ENCODE measurements around the gene ITPR3.

The ITPR3 gene

GRCh38 chr6:33716379-33716778, 95.3 kb downstream of the ITPR3 start:
- DNase-seq (ENCODE audit: low spot score) = no peak
- Histone ChIP-seq H3K4me3 (no peak overlapping the region), H3K27ac (no peak overlapping the region)
- no peak for TF ChIP-seq CTCF (IDR thresholded peaks at IDR 0.05)

GRCh38 chr6:33716890-33717632, 95.9 kb downstream of the ITPR3 start:
- no peak for DNase-seq (ENCODE audit: low spot score)
- no peak for TF ChIP-seq CTCF (IDR thresholded peaks at IDR 0.05)
- Histone ChIP-seq H3K27ac (peak overlapping the region in 1 of 2 donors; percentile 52), H3K4me3 (no peak overlapping the region)

GRCh38 chr6:33717934-33718455, 96.9 kb downstream of the ITPR3 start:
- DNase-seq (ENCODE audit: low spot score) = no peak
- H3K4me3 ChIP-seq = peak overlapping the region; percentile 32
- TF ChIP-seq CTCF (IDR thresholded peaks at IDR 0.05) = no peak
- peak overlapping the region; percentile 22 to 71 for H3K27ac ChIP-seq

- Histone ChIP-seq H3K4me3 (no peak overlapping the region), H3K27ac (peak overlapping the region in 1 of 2 donors; percentile 71)
- DNase-seq (ENCODE audit: low spot score) = no peak
- no peak for TF ChIP-seq CTCF (IDR thresholded peaks at IDR 0.05)
Measured at GRCh38 chr6:33718713-33719112, 97.6 kb downstream of the ITPR3 start.

GRCh38 chr6:33719326-33719987, 98.3 kb downstream of the ITPR3 start:
- no peak for DNase-seq (ENCODE audit: low spot score)
- Histone ChIP-seq H3K4me3 (no peak overlapping the region), H3K27ac (no peak overlapping the region)
- no peak for TF ChIP-seq CTCF (IDR thresholded peaks at IDR 0.05)

GRCh38 chr6:33720998-33721397, 99.9 kb downstream of the ITPR3 start:
- DNase-seq (ENCODE audit: low spot score) = no peak
- no peak for TF ChIP-seq CTCF (IDR thresholded peaks at IDR 0.05)
- Histone ChIP-seq H3K27ac (no peak overlapping the region), H3K4me3 (no peak overlapping the region)
